ENCODE data around the gene DNM1.

DNM1 gene

DNA sequence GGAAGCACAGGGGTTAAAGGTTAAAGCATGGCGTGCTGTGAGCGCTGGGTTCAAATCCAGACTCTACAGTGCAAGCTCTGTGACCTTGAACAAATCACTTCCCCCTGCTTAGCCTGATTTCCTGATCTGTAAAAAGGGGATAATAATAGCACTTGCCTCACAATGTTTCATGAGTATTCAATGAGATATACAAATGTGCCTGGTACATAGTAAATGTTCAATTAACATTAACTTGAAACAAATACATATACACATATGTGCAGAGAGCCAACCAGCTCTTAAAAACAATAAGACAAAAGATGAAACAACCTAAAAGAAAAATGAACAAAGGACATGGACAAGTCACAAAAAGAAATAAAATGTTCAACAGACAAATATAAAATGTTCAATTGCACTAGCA lies 15.8 kb upstream of the DNM1 start:
- no peak for DNase-seq (ENCODE audit: low read depth)
- TF ChIP-seq, protein P1, sequence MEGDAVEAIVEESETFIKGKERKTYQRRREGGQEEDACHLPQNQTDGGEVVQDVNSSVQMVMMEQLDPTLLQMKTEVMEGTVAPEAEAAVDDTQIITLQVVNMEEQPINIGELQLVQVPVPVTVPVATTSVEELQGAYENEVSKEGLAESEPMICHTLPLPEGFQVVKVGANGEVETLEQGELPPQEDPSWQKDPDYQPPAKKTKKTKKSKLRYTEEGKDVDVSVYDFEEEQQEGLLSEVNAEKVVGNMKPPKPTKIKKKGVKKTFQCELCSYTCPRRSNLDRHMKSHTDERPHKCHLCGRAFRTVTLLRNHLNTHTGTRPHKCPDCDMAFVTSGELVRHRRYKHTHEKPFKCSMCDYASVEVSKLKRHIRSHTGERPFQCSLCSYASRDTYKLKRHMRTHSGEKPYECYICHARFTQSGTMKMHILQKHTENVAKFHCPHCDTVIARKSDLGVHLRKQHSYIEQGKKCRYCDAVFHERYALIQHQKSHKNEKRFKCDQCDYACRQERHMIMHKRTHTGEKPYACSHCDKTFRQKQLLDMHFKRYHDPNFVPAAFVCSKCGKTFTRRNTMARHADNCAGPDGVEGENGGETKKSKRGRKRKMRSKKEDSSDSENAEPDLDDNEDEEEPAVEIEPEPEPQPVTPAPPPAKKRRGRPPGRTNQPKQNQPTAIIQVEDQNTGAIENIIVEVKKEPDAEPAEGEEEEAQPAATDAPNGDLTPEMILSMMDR (conservative IDR thresholded peaks at IDR 0.05; ENCODE audit: low read length): no peak
- H3K4me3 ChIP-seq (ENCODE audit: low read length): no peak overlapping the region

GRCh38 chr9:128188209-128188608 lies 15.0 kb upstream of the DNM1 start:
- TF ChIP-seq, protein P1 (conservative IDR thresholded peaks at IDR 0.05; ENCODE audit: low read length): no peak
- no peak overlapping the region for H3K4me3 ChIP-seq (ENCODE audit: low read length)

GRCh38 chr9:128190013-128190412 lies 13.2 kb upstream of the DNM1 start:
- peak overlapping the region; percentile 87 for H3K4me3 ChIP-seq (ENCODE audit: low read length)
- TF ChIP-seq, protein P1 (conservative IDR thresholded peaks at IDR 0.05; ENCODE audit: low read length): no peak; the same call in 1 of the 2 replicates
- no peak for DNase-seq (ENCODE audit: low read depth)

More at GRCh38 chr9:128188209-128188608, 15.0 kb upstream of the DNM1 start:
- no peak for DNase-seq (ENCODE audit: low read depth)

- DNase-seq (ENCODE audit: low read depth): peak; percentile 15
- peak overlapping the region; percentile 87 for H3K4me3 ChIP-seq (ENCODE audit: low read length)
- TF ChIP-seq, protein P1 (conservative IDR thresholded peaks at IDR 0.05; ENCODE audit: low read length): no peak
Measured at GRCh38 chr9:128190516-128191405, 12.4 kb upstream of the DNM1 start.

- peak within 1 kb of the TSS; percentile 87 for H3K4me3 ChIP-seq (ENCODE audit: low read length)
- peak; percentile 80 for DNase-seq (ENCODE audit: low read depth)
- TF ChIP-seq, protein P1 (conservative IDR thresholded peaks at IDR 0.05; ENCODE audit: low read length): peak; percentile 43
Measured at GRCh38 chr9:128191406-128192046, 11.7 kb upstream of the DNM1 start, which contains the start of gene CIZ1. Gene CIZ1, minus strand, starts transcription at chr9:128191572. Its CDS starts 715 bp downstream, at chr9:128190857.

- peak overlapping the region; percentile 81 for H3K4me3 ChIP-seq (ENCODE audit: low read length)
- TF ChIP-seq, protein P1 (conservative IDR thresholded peaks at IDR 0.05; ENCODE audit: low read length): no peak
- DNase-seq (ENCODE audit: low read depth): peak; percentile 91
Measured at GRCh38 chr9:128192601-128193371, 10.4 kb upstream of the DNM1 start.

All from AG10803 (cell line).